Measurements from ENCODE around the gene ACAP2.

GRCh38 chr3:195285372-195285771 is 157.4 kb downstream of the ACAP2 start:
- TF ChIP-seq CTCF (IDR thresholded peaks at IDR 0.05) (no peak), POLR2A (IDR thresholded peaks at IDR 0.05) (no peak)

All from tibial nerve (tissue), 3 donors.